SU-DHL-6 (cell line): ENCODE results near the gene DBN1.

Experiments
- EZH2phosphoT487 ChIP-seq: fragments of 200-600 bp; sonication (generic), shearing (Covaris generic); conservative IDR thresholded peaks from 2 replicates; pipeline ENCODE4 v1.6.1; 2018; ENCODE audit warnings: mild to moderate bottlenecking, antibody characterized with exemption, low read length, moderate library complexity, mixed read lengths
- TF ChIP-seq, protein P1 (sequence below): fragments of 200-600 bp; sonication (generic); IDR thresholded peaks from one replicate; pipeline ENCODE4 v1.5.1; 2017; ENCODE audit warnings: antibody characterized with exemption, mild to moderate bottlenecking, low read length, moderate library complexity; ENCODE audit not compliant: insufficient read depth, poor library complexity, severe bottlenecking

DNA sequence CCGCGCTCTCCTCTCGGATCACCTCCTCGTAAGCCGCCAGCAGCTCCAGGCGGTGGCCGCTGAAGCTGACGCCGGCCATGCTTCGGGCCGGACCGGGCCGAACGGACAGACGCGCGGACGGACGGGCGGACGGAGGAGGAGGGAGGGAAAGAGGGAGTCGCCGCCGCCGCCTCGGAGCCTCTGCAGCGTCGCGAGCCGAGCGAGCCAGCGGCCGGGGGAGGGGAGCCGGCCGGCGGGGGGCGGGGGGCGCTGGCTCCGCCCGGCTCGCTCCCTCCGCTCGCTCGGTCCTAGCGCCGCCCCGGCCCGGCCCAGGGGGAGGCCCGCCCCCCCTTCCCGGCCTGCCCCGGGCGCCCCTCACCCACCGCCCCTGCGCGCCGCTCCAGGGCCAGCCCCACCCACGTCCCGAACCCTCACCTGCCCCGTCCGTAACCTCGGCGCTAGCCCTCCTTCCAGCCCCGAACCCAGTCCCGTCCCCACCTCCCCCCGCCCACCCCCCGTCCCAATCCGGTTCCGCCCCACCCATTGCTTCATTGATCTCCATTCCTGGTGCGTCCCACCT lies at the start of gene DBN1:
- TF ChIP-seq, protein P1, sequence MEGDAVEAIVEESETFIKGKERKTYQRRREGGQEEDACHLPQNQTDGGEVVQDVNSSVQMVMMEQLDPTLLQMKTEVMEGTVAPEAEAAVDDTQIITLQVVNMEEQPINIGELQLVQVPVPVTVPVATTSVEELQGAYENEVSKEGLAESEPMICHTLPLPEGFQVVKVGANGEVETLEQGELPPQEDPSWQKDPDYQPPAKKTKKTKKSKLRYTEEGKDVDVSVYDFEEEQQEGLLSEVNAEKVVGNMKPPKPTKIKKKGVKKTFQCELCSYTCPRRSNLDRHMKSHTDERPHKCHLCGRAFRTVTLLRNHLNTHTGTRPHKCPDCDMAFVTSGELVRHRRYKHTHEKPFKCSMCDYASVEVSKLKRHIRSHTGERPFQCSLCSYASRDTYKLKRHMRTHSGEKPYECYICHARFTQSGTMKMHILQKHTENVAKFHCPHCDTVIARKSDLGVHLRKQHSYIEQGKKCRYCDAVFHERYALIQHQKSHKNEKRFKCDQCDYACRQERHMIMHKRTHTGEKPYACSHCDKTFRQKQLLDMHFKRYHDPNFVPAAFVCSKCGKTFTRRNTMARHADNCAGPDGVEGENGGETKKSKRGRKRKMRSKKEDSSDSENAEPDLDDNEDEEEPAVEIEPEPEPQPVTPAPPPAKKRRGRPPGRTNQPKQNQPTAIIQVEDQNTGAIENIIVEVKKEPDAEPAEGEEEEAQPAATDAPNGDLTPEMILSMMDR = no peak
- TF ChIP-seq EZH2phosphoT487 = no peak
